ENCODE measurements around the gene CFAP100.

The CFAP100 gene

GRCh38 chr3:126393563-126393962 lies 1.1 kb upstream of the CFAP100 start:
- H3K27me3 ChIP-seq (replicated peaks): peaks cover 26% of the 10 kb centered on the region
- H3K4me3 ChIP-seq (ENCODE audit: low read depth, low read length): no peak overlapping the region
- no peak overlapping the region for H3K27ac ChIP-seq
- in situ Hi-C loops (cut with HindIII; ENCODE audit: low pct_ligation_motif_present, low sequenced_read_pairs): no loop called here
- no peaks in the 10 kb centered on the region for H3K36me3 ChIP-seq (replicated peaks)
- TF ChIP-seq CTCF (IDR thresholded peaks at IDR 0.05; ENCODE audit: low read depth, low read length, missing control alignments): no peak
- no peak for DNase-seq

GRCh38 chr3:126394977-126395321 lies 240 bp downstream of the CFAP100 start:
- Histone ChIP-seq H3K27ac (no peak overlapping the region), H3K36me3 (replicated peaks) (no peaks in the 10 kb centered on the region), H3K27me3 (replicated peaks) (peaks cover 26% of the 10 kb centered on the region), H3K4me3 (ENCODE audit: low read depth, low read length) (no peak overlapping the region)
- no peak for TF ChIP-seq CTCF (IDR thresholded peaks at IDR 0.05; ENCODE audit: low read depth, low read length, missing control alignments)
- in situ Hi-C loops (cut with HindIII; ENCODE audit: low pct_ligation_motif_present, low sequenced_read_pairs): no loop called here
- DNase-seq: no peak

GRCh38 chr3:126395846-126396513 lies 1.3 kb downstream of the CFAP100 start:
- Histone ChIP-seq H3K27ac (no peak overlapping the region), H3K27me3 (replicated peaks) (peaks cover 25% of the 10 kb centered on the region), H3K4me3 (ENCODE audit: low read depth, low read length) (no peak overlapping the region), H3K36me3 (replicated peaks) (no peaks in the 10 kb centered on the region)
- no peak for TF ChIP-seq CTCF (IDR thresholded peaks at IDR 0.05; ENCODE audit: low read depth, low read length, missing control alignments)
- in situ Hi-C loops (cut with HindIII; ENCODE audit: low pct_ligation_motif_present, low sequenced_read_pairs): no loop called here
- DNase-seq: no peak

GRCh38 chr3:126396536-126396935 lies 1.8 kb downstream of the CFAP100 start:
- DNase-seq: no peak
- in situ Hi-C loops (cut with HindIII; ENCODE audit: low pct_ligation_motif_present, low sequenced_read_pairs): no loop called here
- Histone ChIP-seq H3K4me3 (ENCODE audit: low read depth, low read length) (no peak overlapping the region), H3K27me3 (replicated peaks) (peaks cover 25% of the 10 kb centered on the region), H3K27ac (no peak overlapping the region), H3K36me3 (replicated peaks) (no peaks in the 10 kb centered on the region)
- no peak for TF ChIP-seq CTCF (IDR thresholded peaks at IDR 0.05; ENCODE audit: low read depth, low read length, missing control alignments)

GRCh38 chr3:126397610-126398422 lies 3.1 kb downstream of the CFAP100 start:
- no peak overlapping the region for H3K4me3 ChIP-seq (ENCODE audit: low read depth, low read length)
- no peaks in the 10 kb centered on the region for H3K36me3 ChIP-seq (replicated peaks)
- in situ Hi-C loops (cut with HindIII; ENCODE audit: low pct_ligation_motif_present, low sequenced_read_pairs): no loop called here
- H3K27me3 ChIP-seq (replicated peaks): peaks cover 21% of the 10 kb centered on the region
- no peak for TF ChIP-seq CTCF (IDR thresholded peaks at IDR 0.05; ENCODE audit: low read depth, low read length, missing control alignments)
- no peak overlapping the region for H3K27ac ChIP-seq
- no peak for DNase-seq

Measured in brain microvascular endothelial cell (primary cell).